Left renal pelvis (tissue), 4 donors: ENCODE results near the gene SCN7A. TPM values are rescaled to one million over a fixed set of nuclear protein-coding genes. Genes with fewer than 3 reads are reported as not detected.
"Not testable (repeated sequence)": the region's sequence is repeated elsewhere in the genome, so short reads cannot be mapped to it uniquely, and the experiment has no call there.

Experiments
- DNase-seq, 4 donors: peaks; one replicate each; pipeline ENCODE4 v3.0.0-alpha.2; 2013; ENCODE audit warnings: low read depth in 4 of 4, low spot score in 3 of 4
- polyA plus RNA-seq, 4 donors: library from polyadenylated mRNA; unstranded; fragments of 120-200 nt; gene quantifications; one replicate each; pipeline ENCODE4 v1.2.1, GENCODE V29; 2013; ENCODE audit not compliant: insufficient read length in 4 of 4

Gene SCN7A
- polyA plus RNA-seq, 4 donors = 12.5 to 14.3 (median 13.5) TPM

DNA sequence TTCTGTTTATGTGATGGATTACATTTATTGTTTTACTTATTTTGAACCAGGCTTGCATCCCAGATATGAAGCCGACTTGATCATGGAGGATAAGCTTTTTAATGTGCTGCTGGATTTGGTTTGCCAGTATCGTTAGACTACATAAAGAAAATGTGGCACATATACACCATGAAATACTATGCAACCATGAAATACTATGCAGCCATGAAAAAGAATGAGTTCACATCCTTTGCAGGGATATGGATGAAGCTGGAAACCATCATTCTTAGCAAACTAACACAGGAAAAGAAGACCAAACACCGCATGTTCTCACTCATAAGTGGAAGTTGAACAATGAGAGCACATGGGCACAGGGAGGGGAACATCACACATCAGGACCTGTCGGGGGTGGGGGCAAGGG lies 38.2 kb downstream of the SCN7A start:
- not testable (repeated sequence) for DNase-seq

DNA sequence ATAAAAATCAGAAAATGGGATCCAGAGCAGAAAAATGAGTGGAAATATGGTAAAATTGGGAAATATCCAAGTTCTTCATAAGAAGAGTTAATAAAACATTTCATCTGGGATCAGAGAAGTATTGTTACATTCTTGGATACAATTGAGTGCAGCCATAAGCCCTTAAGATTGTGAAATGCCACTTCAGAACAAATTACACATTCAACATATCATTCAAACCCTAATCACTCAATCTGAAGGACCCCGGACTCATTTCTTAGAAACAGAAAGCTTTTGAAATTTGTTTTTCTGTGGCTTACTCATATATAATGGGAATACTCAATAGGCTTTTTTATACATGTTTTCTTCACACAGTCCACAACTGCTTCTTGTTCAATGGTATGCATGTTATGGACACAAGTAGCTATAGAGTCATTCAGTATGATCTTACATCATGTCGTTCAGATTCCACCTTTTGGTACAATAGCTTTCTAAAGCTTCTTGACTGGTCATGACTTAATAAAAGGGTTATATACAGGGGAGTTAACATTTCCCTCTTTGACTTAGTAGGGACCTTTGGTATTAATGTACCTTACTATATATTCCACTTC lies 39.9 kb downstream of the SCN7A start:
- no peak for DNase-seq

- no peak for DNase-seq
These were observed 42.6 kb downstream of the SCN7A start for GRCh38 chr2:166451468-166451867.

DNA sequence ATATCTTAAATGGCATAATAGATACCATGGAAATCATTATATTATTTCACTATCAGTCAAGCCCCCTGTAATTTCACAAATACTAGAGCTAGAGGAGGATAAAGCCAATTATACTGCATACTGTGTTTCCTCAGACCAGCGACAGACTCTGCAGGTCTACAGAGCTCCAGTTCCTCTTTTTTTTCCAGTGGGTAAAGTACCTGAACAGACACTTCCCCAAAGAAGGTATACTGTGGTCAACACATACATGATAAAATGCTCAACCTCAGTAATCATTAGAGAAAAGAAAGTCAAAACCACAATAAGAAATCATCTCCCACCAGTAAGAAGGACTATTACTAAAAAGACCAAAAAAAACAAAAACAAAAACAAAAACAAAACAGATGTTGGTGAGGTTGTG lies 44.6 kb downstream of the SCN7A start:
- DNase-seq = no peak

DNA sequence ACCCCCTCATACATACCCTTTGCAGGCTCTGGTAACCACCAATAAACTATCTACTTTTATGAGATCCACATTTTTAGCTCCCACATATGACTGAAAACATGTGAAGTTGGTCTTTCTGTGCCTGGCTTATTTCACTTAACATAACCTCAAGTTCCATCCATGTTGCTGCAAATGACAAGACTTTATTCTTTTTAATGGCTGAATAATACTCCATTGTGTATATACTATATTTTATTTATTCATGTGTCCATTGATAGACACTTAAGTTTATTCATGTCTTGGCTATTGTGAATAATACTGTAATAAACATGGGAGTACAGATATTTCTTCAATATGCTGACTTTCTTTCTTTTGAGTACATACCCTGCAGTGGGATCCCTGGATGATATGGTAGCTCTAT lies 45.9 kb downstream of the SCN7A start:
- no peak for DNase-seq

DNA sequence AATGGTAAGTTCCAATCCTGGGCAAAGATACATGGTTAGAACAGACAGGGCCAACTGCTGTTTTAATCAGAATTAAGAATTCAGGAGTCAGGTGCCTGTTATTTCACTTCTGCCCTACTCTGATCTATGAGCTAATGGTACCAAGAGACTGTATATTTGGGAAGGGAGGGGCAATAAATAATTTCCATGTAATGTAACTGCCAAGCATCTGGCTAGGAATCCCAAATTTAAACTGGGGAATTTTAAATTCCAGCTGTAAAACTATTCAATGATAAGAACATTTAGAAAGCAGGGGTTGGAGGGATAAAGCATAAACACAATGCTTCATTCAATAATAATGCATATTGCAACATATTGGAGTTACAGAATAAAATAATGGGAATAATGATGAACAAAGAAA lies 49.7 kb downstream of the SCN7A start:
- no peak for DNase-seq

DNA sequence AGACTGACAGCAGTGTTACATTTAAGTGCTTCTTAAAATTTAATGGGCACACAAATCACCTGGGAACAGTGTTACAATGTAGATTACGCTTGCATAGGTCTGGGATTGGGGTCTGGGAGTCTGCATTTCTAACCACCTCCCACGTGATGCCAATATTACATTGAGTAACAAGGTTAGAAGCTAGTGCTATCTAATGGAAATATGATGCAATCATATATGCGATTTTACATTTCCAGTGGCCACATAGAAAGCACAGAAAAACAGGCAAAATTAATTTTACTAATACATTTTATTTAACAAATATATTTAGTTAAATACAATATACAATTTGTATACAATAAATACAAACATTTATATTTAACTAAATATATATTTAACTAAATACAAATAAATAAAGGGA lies 53.7 kb downstream of the SCN7A start:
- DNase-seq = no peak

DNA sequence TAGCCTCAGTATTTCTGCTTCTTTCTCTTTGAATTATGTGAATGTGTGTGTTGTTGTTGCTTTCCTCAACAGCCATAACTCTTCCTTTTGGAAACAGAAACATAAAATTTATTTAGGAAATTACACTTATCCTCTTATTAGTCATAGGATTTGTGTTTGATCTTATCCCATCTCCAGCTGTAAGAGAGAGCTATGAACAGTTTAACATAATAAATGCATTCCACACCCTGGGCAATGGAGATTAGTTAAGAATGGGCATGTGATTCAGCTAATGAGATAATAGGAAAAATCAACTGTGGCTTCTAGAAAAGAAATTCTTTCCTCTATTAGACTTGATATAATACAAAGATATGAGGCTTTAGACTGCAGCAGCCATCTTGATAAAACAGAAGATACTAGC lies 55.0 kb downstream of the SCN7A start:
- no peak for DNase-seq

DNA sequence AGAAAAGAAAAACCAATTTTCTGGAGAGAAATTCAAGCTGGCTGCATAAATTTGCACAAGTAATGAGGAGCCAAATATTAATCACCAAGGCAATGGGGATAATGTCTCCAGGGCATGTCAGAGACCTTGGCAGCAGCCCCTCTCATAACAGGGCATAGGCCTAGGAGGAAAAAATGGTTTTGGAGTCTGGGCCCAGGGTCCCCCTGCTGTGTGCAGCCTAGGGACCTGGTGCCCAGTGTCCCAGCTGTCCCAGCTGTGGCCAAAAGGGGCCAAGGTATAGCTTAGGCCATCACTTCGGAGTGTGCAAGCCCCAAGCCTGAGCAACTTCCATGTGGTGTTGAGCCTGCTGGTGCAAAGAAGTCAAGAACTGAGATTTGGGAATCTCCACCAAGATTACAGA lies 57.1 kb downstream of the SCN7A start:
- DNase-seq = no peak

DNA sequence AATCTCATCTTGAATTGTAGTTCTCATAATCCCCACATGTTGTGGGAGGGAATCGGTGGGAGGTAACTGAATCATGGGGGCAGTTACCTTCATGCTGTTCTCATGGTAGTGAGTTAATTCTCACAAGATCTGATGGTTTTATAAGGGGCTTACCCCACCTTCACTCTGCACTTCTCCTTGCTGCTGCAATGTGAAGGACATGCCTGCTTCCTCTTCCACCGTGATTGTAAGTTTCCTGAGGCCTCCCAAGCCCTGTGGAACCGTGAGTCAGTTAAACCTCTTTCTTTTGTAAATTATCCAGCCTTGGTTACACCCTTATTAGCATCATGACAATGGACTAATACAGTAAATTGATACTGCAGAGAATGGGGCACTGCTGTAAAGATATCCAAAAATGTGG lies 57.9 kb downstream of the SCN7A start:
- DNase-seq = no peak

- no peak for DNase-seq
These were observed 59.6 kb downstream of the SCN7A start for GRCh38 chr2:166434491-166434890.

DNA sequence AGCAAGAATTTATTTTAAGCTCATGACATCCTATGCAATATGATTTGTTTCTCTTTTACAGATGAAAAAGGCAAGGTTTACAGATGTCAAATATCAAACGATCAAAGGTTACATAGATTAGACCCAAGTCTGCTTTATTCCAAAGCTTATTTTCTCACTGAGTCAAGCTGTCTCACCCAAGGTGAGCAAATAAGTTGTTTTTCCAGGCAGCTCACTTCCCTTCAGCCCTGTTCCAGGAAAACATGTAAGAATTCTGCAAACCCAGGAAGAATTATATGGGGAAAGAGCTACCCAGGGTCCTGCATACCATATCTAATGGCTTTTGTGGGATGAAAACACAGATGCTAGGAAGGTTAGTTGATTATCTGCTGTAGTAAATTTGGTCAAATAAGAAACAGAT lies 60.6 kb downstream of the SCN7A start:
- no peak for DNase-seq

DNA sequence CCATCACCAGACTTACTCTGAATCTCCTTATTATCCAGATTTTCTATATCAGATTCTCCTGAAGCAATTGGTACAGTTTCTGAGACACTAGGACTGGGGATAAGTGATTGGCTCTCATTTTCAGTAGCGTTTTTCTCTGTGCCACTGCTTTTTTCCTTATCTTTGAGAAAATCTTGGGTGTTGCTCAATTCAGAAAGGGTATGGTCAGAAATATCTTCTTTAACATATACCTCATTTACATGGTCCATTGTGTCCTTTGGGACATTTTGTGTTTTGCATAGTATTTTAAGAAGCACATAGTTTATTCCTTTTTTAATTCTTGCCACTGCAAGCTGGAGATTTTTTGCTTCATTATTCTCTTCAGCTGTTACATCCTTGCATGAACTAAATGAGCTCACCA lies 61.7 kb downstream of the SCN7A start:
- DNase-seq = no peak

GRCh38 chr2:166424841-166425240 lies 69.2 kb downstream of the SCN7A start:
- no peak for DNase-seq

DNA sequence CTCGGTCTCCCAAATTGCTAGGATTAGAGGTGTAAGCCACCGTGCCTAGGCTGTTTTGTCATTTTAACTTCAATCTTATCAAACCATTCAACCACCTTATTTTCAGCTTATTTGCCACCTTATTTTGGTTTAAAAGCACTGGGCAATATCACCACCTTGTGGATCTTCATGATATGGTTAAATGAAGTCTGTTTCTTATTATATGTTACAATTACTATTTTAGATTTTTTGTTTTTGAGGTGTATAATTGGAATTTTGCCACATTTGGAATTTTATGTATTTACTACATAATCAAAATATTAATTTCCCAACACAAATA lies 74.5 kb downstream of the SCN7A start:
- DNase-seq = no peak

- DNase-seq = no peak
These were observed 75.0 kb downstream of the SCN7A start for GRCh38 chr2:166418853-166419615.

- DNase-seq = no peak
These were observed 76.4 kb downstream of the SCN7A start for GRCh38 chr2:166417669-166418068.

DNA sequence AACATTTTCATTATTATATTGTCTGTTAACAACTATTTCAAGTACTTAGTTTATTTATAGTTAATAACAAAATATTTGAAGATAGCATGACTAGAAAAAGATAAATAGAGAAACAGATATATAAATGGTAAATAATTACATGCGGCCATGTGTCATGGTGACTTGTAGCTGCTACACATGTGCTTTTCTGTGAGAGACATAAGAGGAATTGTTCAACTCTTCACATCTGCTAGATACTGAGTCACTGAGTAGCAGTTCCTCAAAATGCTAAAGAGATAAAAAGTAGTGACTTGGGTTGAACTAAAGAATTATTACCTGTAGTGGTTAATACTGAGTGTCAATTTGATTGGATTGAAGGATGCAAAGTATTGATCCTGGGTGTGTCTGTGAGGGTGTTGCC lies 80.8 kb downstream of the SCN7A start:
- DNase-seq = no peak

- DNase-seq = no peak
These were observed 82.4 kb downstream of the SCN7A start for GRCh38 chr2:166411473-166412230.

GRCh38 chr2:166410828-166411472 lies 83.1 kb downstream of the SCN7A start:
- no peak for DNase-seq

DNA sequence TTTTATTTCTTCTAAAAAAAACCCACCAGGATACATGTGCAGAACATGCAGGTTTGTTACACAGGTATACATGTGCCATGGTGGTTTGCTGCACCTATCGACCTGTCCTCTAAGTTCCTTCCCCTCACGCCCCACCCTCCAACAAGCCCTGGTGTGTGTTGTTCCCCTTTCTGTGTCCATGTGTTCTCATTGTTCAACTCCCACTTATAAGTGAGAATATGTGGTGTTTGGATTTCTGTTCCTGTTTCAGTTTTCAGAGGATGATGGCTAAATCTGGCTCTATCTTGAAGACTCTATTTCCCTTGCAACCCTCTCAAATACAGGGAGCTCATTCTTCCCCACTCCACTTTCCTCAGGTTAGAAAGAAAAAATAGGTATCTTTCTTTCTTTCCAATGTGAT lies 86.3 kb downstream of the SCN7A start:
- not testable (repeated sequence) for DNase-seq

DNA sequence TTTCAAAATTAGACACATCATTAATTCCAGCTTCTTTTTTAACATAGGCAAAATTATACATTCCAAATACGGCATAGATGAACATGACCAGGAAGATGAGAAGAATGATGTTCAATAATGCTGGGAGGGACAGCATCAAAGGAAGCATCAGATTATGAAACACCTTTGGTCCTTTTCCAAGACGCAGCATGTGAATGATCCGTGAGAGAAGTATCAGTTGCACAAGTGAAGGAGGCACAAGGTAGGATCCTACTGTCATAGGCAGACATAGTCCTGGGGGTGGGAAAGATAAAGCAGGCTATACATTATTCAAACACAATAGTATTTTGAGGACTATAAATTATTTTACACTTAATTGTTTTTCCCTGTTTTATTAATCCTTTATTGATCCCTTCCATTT lies 87.7 kb downstream of the SCN7A start:
- DNase-seq = no peak
